PFSK-1 (cell line): Measurements from ENCODE around the gene MRTFA.
A peak's percentile ranks its signal among the peaks of the same experiment; 100 is the strongest.

Experiments used
- FOXP2 ChIP-seq: optimal IDR thresholded peaks from 2 replicates; pipeline ENCODE3; 2011; ENCODE audit warnings: borderline replicate concordance, control low read depth, inconsistent platforms; ENCODE audit not compliant: insufficient read depth; ENCODE audit errors: extremely low read length, extremely low read depth
- POLR2AphosphoS5 ChIP-seq: IDR thresholded peaks from 2 replicates; pipeline ENCODE4 v1.6.1; 2012; ENCODE audit warnings: low read depth, mild to moderate bottlenecking, control low read depth, low read length, moderate library complexity
- REST ChIP-seq, 2 experiments: IDR thresholded peaks; 2 replicates each; pipeline versions ENCODE4 v1.6.1 to v1.8.0; 2011 to 2012; ENCODE audit warnings: low read depth in 2 of 2, low read length in 2 of 2, control low read depth in 1 of 2, inconsistent platforms in 1 of 2, mild to moderate bottlenecking in 1 of 2, moderate library complexity in 1 of 2; ENCODE audit not compliant: insufficient read depth in 1 of 2
- SIN3A ChIP-seq: IDR thresholded peaks from 2 replicates; pipeline ENCODE4 v1.6.1; 2012; ENCODE audit warnings: mild to moderate bottlenecking, low read length, moderate library complexity, borderline replicate concordance; ENCODE audit not compliant: insufficient read depth
- TAF1 ChIP-seq: IDR thresholded peaks from 2 replicates; pipeline ENCODE4 v1.6.1; 2012; ENCODE audit warnings: low read length, control low read depth, borderline replicate concordance; ENCODE audit not compliant: insufficient read depth

The MRTFA gene

GRCh38 chr22:40654522-40655167 is 18.1 kb upstream of the MRTFA start:
- TF ChIP-seq REST (IDR thresholded peaks at IDR 0.05; ENCODE audit: insufficient read depth in 1 of 2, low read depth in 2 of 2, low read length in 2 of 2), result no peak
- TF ChIP-seq SIN3A, result peak; percentile 38; the same call in 1 of the 2 replicates

- TF ChIP-seq REST (IDR thresholded peaks at IDR 0.05; ENCODE audit: insufficient read depth in 1 of 2, low read depth in 2 of 2, low read length in 2 of 2) (no peak), TAF1 (no peak), SIN3A (no peak), FOXP2 (no peak), POLR2AphosphoS5 (no peak)
Measured at GRCh38 chr22:40653361-40653760, 16.8 kb upstream of the MRTFA start.

- TF ChIP-seq TAF1 (peak; percentile 75), SIN3A (0 out of 2 replicates have a peak, but pooled peaks have one; percentile 46), FOXP2 (peak; percentile 82), POLR2AphosphoS5 (peak; percentile 95), REST (IDR thresholded peaks at IDR 0.05; ENCODE audit: insufficient read depth in 1 of 2, low read depth in 2 of 2, low read length in 2 of 2) (no peak)
Measured at GRCh38 chr22:40651563-40652501, 15.3 kb upstream of the MRTFA start.

DNA sequence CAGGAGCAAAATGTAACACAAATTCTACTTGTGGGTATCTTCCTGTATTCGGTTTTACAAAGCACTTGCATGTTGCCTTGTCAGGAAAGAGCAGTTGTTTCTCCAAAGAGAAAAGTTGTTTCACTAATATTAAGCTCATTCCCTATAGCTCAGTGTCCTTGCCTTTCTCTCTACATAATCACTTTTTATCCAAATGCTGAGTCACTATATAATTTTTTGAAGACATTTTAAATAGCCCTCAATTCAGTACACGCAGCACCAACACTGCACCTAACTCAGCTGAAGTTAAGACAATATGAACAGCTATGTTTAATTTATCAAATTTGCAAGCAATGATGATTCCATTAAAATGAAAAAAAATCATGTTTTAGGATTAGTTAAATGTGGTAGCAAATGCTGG is 14.5 kb upstream of the MRTFA start:
- TF ChIP-seq REST (IDR thresholded peaks at IDR 0.05; ENCODE audit: insufficient read depth in 1 of 2, low read depth in 2 of 2, low read length in 2 of 2) (no peak), TAF1 (no peak), POLR2AphosphoS5 (no peak), SIN3A (no peak), FOXP2 (no peak)
